GM10266 (cell line): ENCODE results near the gene SAMD7.

Experiments
- DNase-seq: peaks from one replicate; pipeline ENCODE4 v3.0.0; 2012; ENCODE audit errors: extremely low spot score
- TF ChIP-seq, protein P1 (sequence below): IDR thresholded peaks from 2 replicates; pipeline ENCODE4 v1.5.1; 2012; ENCODE audit warnings: mild to moderate bottlenecking, low read depth; ENCODE audit not compliant: control insufficient read depth, insufficient read depth; ENCODE audit errors: missing control alignments

SAMD7 gene

DNA sequence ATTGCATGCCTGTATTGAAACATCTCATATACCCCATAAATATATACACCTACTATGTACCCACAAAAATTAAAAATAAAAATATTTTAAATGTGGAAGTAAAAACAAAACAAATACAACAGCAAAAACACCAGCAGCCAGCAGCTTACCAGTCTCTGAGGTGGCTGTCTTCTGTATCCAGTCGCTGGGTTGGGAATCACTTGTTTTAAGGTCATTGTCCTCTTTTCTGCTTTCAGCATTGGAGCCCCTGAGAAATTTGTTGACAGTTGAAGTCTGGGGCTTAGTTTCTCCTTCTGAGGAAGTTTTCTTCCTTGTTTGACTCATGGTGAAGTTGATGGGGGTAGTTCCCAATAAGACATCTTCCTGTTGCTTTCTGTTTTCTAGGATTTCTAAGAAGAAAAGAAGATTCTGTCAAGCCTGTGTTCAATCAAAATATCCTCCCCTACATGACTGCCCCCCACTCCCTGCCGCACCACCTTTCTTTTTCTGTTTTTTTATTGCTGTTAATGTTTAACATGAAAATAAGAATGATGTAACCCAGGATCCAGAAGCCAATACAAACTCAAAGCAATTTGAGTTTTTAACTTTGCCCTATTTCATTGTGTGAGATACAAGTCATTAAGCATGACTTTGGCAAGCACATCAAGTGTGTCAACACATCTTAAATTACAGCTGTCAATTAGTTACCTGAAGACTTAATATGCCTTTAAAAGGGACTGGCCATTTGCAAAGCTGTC is 41.7 kb upstream of the SAMD7 start, which contains the start of gene LRRC31:
Gene LRRC31 (minus strand): TSS at position 452 of the 737 bp plus-strand sequence. CDS start 128 bp downstream, at position 324.
- DNase-seq, result no peak

GRCh38 chr3:169871129-169871886 is 40.1 kb upstream of the SAMD7 start:
- TF ChIP-seq, protein P1, sequence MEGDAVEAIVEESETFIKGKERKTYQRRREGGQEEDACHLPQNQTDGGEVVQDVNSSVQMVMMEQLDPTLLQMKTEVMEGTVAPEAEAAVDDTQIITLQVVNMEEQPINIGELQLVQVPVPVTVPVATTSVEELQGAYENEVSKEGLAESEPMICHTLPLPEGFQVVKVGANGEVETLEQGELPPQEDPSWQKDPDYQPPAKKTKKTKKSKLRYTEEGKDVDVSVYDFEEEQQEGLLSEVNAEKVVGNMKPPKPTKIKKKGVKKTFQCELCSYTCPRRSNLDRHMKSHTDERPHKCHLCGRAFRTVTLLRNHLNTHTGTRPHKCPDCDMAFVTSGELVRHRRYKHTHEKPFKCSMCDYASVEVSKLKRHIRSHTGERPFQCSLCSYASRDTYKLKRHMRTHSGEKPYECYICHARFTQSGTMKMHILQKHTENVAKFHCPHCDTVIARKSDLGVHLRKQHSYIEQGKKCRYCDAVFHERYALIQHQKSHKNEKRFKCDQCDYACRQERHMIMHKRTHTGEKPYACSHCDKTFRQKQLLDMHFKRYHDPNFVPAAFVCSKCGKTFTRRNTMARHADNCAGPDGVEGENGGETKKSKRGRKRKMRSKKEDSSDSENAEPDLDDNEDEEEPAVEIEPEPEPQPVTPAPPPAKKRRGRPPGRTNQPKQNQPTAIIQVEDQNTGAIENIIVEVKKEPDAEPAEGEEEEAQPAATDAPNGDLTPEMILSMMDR, result no peak
- DNase-seq, result no peak

More for the DNA sequence above, 41.7 kb upstream of the SAMD7 start, which contains the start of gene LRRC31:
- TF ChIP-seq, protein P1, result no peak

GRCh38 chr3:169879013-169879557 is 32.3 kb upstream of the SAMD7 start:
- TF ChIP-seq, protein P1, result no peak
- no peak for DNase-seq

- DNase-seq, result no peak
- TF ChIP-seq, protein P1, result no peak
These were observed 31.4 kb upstream of the SAMD7 start for GRCh38 chr3:169879845-169880575.

DNA sequence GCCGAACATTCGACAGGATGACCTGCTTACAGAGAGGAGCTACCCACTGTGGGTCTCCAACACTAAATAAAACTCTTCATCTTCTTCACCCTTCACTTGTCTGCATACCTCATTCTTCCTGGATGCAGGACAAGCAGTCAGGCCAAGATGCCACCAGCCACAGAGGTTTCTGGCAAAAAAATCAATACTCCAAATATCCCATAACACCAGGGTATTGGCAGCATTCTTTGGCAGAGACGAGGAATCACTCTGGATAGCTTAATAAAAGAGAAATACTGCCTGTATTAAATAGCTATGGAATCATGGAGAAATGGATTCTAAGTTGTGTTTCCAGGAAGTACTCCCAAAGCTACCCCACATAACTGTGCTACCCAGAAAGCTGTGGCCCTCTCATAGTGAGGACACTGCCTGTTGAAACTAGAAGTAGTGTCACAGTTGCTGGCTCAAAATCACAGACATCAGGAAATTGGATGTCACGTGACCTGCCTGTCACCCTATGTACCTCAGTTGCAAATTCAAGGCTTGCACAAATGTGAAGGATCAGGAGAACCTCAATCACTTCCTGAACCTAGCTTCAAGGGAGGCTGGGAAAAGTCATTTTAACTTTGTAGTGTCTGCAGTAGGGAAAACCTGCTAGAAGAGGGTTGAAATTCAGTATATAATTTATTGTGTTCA is 30.7 kb upstream of the SAMD7 start:
- no peak for DNase-seq
- TF ChIP-seq, protein P1, result no peak

DNA sequence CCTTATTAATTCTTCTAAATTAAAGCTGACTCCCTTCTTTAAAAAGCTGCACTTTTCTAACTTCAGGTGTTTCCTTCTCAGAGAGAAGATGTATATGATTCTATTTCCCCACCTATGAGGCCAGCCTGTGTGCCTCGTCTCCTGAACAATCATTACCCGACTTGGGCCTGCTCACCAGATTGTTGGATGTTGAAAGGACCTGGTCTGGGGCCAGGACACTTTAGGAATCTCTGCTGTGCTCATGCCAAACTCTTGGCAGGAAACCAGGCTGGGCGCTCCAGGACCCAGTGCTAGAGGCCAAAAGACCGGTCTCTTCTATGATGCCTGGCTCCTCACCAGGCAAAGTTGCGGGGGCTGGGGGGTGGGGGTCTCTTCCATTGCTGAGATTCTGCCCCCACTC is 24.7 kb upstream of the SAMD7 start:
- TF ChIP-seq, protein P1, result no peak
- no peak for DNase-seq
